Fibroblast of lung (primary cell): Measurements from ENCODE around the gene RTTN. TPM values are rescaled to one million over a fixed set of nuclear protein-coding genes. Genes with fewer than 3 reads are reported as not detected.

Source experiments
- DNase-seq, 2 donors: peaks; one replicate each; pipeline versions ENCODE4 v3.0.0 to v3.0.0-alpha.2; 2010; ENCODE audit warnings: low read depth in 2 of 2
- H2AFZ ChIP-seq: 2 replicates; pipeline ENCODE4 v1.5.1; 2012; ENCODE audit warnings: low read length, control low read depth, inconsistent platforms
- H3K27ac ChIP-seq: 2 replicates; pipeline ENCODE4 v1.5.1; 2011; ENCODE audit warnings: low read length, control low read depth; ENCODE audit not compliant: insufficient read depth
- H3K27me3 ChIP-seq: 2 replicates; pipeline ENCODE4 v1.5.1; 2011; ENCODE audit warnings: mild to moderate bottlenecking, low read length; ENCODE audit not compliant: control insufficient read depth, insufficient read depth
- H3K36me3 ChIP-seq: 2 replicates; pipeline ENCODE4 v1.5.1; 2011; ENCODE audit warnings: low read length; ENCODE audit not compliant: control insufficient read depth, insufficient read depth
- H3K4me1 ChIP-seq: 2 replicates; pipeline ENCODE4 v1.5.1; 2011; ENCODE audit warnings: low read length; ENCODE audit not compliant: control insufficient read depth, insufficient read depth; ENCODE audit errors: extremely low read depth
- H3K4me2 ChIP-seq: 2 replicates; pipeline ENCODE4 v1.5.1; 2011; ENCODE audit warnings: low read length, control low read depth; ENCODE audit not compliant: insufficient read depth; ENCODE audit errors: extremely low read depth
- H3K4me3 ChIP-seq, 4 experiments: fragments of 200-600 bp in 1 of 4; sonication (generic) in 1 of 4; replicated peaks in 1 of 4; 2 replicates each; pipeline ENCODE4 v1.5.1; 2011 to 2016; ENCODE audit warnings: low read length in 4 of 4, low read depth in 3 of 4, mild to moderate bottlenecking in 3 of 4, control low read depth in 2 of 4, inconsistent platforms in 1 of 4, mixed read lengths in 1 of 4; ENCODE audit not compliant: insufficient read depth in 1 of 4; ENCODE audit errors: control extremely low read depth in 1 of 4
- H3K79me2 ChIP-seq: 2 replicates; pipeline ENCODE4 v1.5.1; 2012; ENCODE audit warnings: mild to moderate bottlenecking, low read length, inconsistent platforms; ENCODE audit not compliant: control insufficient read depth, insufficient read depth
- H3K9ac ChIP-seq: 2 replicates; pipeline ENCODE4 v1.5.1; 2011; ENCODE audit warnings: mild to moderate bottlenecking, low read length, control low read depth; ENCODE audit not compliant: insufficient read depth
- H3K9me3 ChIP-seq: 2 replicates; pipeline ENCODE4 v1.5.1; 2012; ENCODE audit warnings: low read depth, low read length; ENCODE audit not compliant: control insufficient read depth, insufficient read depth
- H4K20me1 ChIP-seq: 2 replicates; pipeline ENCODE4 v1.5.1; 2011; ENCODE audit warnings: low read length; ENCODE audit not compliant: control insufficient read depth, insufficient read depth; ENCODE audit errors: extremely low read depth
- EZH2 ChIP-seq: IDR thresholded peaks from 2 replicates; pipeline ENCODE4 v1.5.1; 2012; ENCODE audit warnings: low read length, control low read depth, mild to moderate bottlenecking; ENCODE audit errors: missing control alignments
- polyA plus RNA-seq, 2 donors: library from polyadenylated mRNA; depleted of rRNA in 1 of 2; stranded (reverse) in 1 of 2; unstranded in 1 of 2; fragments of >200 nt; gene quantifications; 2 replicates each; pipeline ENCODE4 v1.2.1, GENCODE V29; 2011 to 2012; ENCODE audit warnings: missing spikeins in 1 of 2
- total RNA-seq: library from RNA; depleted of rRNA; stranded (reverse); fragments of >200 nt; gene quantifications from 2 replicates; pipeline ENCODE4 v1.2.1, GENCODE V29; 2014
- TF ChIP-seq, protein P1 (sequence below), 2 donors: IDR thresholded peaks in 1 of 2; conservative IDR thresholded peaks in 1 of 2; 1 replicate in 1 of 2; 2 replicates in 1 of 2; pipeline ENCODE4 v1.5.1; 2011 to 2012; ENCODE audit warnings: low read length in 2 of 2, control low read depth in 1 of 2, inconsistent platforms in 1 of 2, low read depth in 1 of 2, mild to moderate bottlenecking in 1 of 2

RTTN gene
- total and polyA plus RNA-seq, 2 donors (not counting 1 experiment from before 2014, with no cell fraction given) = 5.4 to 19.0 TPM

DNA sequence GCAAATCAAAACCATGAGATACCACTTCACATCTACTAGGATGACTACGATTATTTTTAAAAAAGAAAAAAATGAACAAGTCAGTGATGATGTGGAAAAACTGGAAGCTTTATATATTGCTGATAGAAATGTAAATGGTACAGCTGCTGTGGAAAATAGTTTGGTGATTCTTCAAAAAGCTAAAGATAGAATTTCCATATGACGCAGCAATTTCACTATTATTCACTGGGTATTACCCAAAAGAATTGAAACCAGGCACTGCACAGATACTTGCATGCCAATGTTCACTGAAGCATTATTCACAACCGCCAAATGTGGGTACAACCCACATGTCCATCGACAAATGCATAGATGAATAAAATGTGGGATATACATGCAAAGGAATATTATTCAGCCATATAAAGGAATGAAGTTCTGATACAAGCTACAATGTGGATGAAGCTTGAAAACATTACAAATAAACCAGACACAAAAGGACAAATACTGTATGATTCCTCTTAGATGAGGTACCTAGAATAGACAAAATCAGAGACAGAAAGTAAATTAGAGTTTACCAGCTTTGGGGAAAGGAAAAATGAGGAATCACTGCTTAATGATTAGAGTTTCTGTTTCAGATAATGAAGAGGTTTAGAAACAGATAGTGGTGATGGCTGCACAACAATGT, 11.1 kb downstream of the RTTN start:
- DNase-seq = no peak
- Histone ChIP-seq H3K27ac (no peak overlapping the region), H3K36me3 (peaks cover 4% of the 10 kb centered on the region), H4K20me1 (no peaks in the 10 kb centered on the region), H2AFZ (no peak overlapping the region), H3K9me3 (no peaks in the 10 kb centered on the region), H3K27me3 (no peaks in the 10 kb centered on the region), H3K4me1 (no peaks in the 10 kb centered on the region), H3K4me3 (no peak overlapping the region), H3K9ac (no peak overlapping the region), H3K4me2 (no peak overlapping the region), H3K79me2 (no peaks in the 10 kb centered on the region)
- no peak for TF ChIP-seq EZH2
- TF ChIP-seq, protein P1, sequence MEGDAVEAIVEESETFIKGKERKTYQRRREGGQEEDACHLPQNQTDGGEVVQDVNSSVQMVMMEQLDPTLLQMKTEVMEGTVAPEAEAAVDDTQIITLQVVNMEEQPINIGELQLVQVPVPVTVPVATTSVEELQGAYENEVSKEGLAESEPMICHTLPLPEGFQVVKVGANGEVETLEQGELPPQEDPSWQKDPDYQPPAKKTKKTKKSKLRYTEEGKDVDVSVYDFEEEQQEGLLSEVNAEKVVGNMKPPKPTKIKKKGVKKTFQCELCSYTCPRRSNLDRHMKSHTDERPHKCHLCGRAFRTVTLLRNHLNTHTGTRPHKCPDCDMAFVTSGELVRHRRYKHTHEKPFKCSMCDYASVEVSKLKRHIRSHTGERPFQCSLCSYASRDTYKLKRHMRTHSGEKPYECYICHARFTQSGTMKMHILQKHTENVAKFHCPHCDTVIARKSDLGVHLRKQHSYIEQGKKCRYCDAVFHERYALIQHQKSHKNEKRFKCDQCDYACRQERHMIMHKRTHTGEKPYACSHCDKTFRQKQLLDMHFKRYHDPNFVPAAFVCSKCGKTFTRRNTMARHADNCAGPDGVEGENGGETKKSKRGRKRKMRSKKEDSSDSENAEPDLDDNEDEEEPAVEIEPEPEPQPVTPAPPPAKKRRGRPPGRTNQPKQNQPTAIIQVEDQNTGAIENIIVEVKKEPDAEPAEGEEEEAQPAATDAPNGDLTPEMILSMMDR (conservative IDR thresholded peaks at IDR 0.05 in 1 of 2, IDR thresholded peaks at IDR 0.05 in 1 of 2; ENCODE audit: low read depth in 1 of 2, low read length in 2 of 2) = no peak

DNA sequence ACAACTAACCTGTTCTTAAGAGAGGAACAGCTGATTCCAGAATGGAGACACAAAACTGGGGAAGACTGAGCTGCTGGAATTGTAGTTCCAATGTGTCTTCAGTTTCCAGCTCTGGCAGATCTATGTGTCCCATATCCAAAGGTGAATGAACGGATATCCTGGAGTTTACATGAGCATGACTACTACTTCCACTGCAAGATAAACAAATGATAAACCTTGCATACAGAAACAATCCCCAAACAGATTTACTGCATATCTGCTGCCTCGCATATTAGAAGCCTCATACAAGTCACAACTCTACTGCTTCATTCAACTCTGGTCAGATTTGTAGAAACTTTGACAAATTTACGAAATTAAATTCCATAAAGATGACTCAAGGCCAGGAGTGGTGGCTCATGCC, 15.0 kb downstream of the RTTN start:
- peaks cover 2% of the 10 kb centered on the region for H3K4me1 ChIP-seq
- H3K27me3 ChIP-seq = no peaks in the 10 kb centered on the region
- H3K9me3 ChIP-seq = no peaks in the 10 kb centered on the region
- H3K4me3 ChIP-seq = no peak overlapping the region
- no peak overlapping the region for H3K27ac ChIP-seq
- no peak overlapping the region for H3K4me2 ChIP-seq
- no peaks in the 10 kb centered on the region for H3K79me2 ChIP-seq
- no peak for DNase-seq
- no peak overlapping the region for H3K9ac ChIP-seq
- H3K36me3 ChIP-seq = no peaks in the 10 kb centered on the region
- TF ChIP-seq, protein P1 (conservative IDR thresholded peaks at IDR 0.05 in 1 of 2, IDR thresholded peaks at IDR 0.05 in 1 of 2; ENCODE audit: low read depth in 1 of 2, low read length in 2 of 2) = no peak
- TF ChIP-seq EZH2 = no peak
- no peak overlapping the region for H2AFZ ChIP-seq
- no peaks in the 10 kb centered on the region for H4K20me1 ChIP-seq

DNA sequence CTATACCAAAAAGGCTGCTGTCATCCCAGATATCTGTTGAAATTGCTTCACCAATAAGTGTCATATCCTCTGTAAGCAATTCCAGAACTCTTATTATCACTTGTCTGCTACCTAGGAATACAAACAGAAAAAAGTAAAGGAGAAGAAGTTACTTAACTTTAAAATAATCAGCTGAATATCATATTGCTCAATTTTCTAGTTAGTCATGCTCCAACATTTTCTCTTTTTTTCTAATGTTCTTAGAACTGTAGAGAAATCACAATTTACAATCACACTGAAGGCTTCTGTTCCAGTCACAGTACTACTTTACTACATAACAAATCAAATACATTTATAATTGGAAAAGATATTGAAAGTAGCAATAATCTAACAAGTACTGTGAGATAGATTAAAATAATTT, 17.4 kb downstream of the RTTN start:
- H3K9ac ChIP-seq = no peak overlapping the region
- H3K36me3 ChIP-seq = no peaks in the 10 kb centered on the region
- TF ChIP-seq, protein P1 (conservative IDR thresholded peaks at IDR 0.05 in 1 of 2, IDR thresholded peaks at IDR 0.05 in 1 of 2; ENCODE audit: low read depth in 1 of 2, low read length in 2 of 2) = no peak
- TF ChIP-seq EZH2 = no peak
- H4K20me1 ChIP-seq = no peaks in the 10 kb centered on the region
- no peaks in the 10 kb centered on the region for H3K79me2 ChIP-seq
- H3K4me2 ChIP-seq = no peak overlapping the region
- no peak overlapping the region for H3K27ac ChIP-seq
- no peaks in the 10 kb centered on the region for H3K9me3 ChIP-seq
- no peak overlapping the region for H3K4me3 ChIP-seq
- H3K4me1 ChIP-seq = peaks cover 2% of the 10 kb centered on the region
- peak in 1 of 2 donors; percentile 37 for DNase-seq
- H2AFZ ChIP-seq = no peak overlapping the region
- no peaks in the 10 kb centered on the region for H3K27me3 ChIP-seq
